Nucleus accumbens (tissue), 56 donors: Measurements from ENCODE around the gene CCDC17.

Experiments
- DNase-seq, 56 donors: peaks; one replicate each; lab custom pipeline; 2025; lab: John Stamatoyannopoulos, UW

The CCDC17 gene

DNA sequence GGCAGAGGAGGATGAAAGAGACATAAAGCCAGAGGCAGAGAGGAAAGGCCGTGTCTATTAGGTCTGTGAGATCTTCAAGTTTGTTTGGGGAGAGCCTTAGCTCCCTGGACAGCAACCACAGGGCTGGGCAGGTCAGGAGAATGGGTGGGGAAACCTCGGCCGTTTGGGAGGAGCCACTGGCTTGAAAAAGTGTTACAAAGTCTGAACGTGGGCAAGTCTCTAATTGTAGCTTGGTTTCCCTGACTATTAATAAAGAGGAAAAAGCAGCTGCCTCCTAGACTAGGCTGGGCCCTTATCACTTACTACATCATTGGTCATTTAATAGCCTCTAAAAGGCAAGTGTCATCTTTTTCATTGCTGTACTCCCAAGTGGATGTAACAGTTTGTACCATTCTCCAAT is at the start of gene CCDC17:
CCDC17 (minus strand) TSS at position 83 of the 400 bp plus-strand sequence. CDS start 145 bp downstream, outside the sequence.
- DNase-seq, result no peak

GRCh38 chr1:45669859-45670655 is 46.2 kb upstream of the CCDC17 start:
- no peak for DNase-seq

DNA sequence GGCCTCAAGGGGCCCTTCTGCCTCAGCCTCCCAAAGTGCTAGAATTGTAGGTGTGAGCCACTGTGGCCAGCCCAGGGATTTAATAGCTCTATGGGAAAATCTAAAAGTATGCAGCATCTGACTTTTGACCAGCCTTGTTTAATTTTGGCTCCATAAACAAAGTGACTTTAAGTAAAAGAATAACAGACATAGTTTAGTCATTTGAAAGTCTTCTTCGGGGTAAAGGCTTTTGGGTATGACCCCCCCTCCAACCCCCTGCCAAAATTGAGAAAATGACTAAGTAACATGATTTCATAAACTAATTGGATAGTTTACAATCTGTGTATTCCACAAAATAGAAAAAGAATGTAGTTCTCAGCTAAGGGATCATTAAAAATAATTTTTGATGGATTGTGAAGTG is 45.5 kb upstream of the CCDC17 start:
- no peak for DNase-seq

DNA sequence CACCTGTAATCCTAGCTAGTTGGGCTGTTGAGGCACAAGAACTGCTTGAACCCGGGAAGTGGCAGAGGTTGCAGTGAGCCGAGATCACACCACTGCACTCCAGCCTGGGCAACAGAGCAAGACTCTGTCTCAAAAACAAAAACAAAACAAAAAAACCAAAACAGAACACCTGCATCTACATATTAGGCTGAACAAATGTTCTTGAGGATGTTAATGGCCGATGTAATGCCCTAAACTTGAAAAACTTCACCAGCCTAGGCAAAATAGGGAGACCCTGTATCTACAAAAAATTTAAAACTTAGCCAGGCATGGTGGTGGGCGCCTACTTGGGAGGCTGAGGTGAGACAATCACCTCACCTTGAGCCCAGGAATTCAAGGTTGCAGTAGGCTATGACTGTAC is 44.7 kb upstream of the CCDC17 start:
- DNase-seq, result no peak

DNA sequence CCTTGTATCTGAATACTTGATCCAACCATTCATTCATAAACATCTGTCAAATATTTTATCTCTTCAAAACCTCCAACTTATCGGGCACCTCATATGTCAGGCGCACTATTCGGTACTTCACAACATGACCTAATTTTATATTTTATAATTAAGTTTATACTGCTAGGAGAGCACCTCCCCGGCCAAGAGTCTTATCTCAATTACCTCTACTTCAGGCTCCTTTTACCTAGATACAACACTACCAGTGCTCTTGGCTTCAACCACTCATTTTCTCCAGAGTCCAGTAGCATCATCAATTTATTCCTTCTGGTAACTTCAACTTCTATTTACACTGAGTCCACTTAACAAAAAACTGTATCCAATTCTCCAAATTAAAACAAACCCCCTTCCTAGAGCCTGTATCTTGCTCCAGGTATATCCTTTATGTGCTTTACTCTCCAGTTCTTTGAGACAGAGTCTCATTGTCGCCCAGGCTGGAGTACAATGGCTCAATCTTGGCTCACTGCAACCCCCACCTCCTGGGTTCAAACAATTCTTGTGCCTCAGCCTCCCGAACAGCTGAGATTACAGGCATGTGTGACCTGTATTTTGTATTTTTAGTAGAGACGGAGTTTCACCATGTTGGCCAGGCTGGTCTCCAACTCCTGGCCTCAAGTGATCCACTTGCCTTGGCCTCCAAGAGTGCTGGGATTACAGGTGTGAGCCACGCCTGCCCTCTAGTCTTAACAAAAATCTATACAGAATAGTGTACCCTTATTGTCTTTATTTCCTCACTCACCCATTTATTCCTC is 43.7 kb upstream of the CCDC17 start:
- DNase-seq, result no peak

DNA sequence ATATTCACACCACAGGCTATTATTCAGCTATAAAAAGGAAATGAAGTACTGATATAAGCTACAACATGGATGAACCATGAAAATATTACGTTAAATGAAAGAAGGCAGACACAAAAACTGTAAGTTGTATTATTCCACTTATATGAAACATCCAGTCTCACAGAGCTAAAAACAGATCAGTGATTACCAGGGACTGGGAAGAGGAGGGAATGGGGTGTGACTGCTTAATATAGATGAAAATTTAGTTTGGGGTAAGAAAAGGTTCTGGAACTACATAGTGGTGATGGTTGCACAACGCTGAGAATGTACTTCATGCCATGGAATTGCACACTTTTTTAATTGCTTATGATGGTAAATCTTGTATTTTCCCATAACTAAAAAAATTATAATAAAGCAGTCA is 43.0 kb upstream of the CCDC17 start:
- no peak for DNase-seq

DNA sequence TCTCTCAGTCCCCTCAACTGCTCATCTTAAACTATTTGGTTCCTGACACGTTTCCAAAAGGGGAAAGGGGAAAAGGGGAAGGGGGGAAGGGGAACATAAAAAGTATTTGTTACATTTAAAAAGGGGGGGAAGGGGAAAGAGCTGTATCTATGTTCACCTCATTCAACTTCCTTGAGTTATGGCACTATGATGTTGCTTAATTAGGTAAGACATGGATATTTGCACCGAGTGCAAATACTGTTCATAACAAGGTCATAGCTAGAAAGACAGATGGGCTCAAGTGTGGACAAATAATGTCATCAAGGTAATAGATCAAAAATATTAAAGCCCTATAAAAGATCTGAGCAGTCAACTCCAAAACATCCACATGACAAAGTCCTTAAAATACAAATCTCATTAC is 36.5 kb upstream of the CCDC17 start:
- no peak for DNase-seq

DNA sequence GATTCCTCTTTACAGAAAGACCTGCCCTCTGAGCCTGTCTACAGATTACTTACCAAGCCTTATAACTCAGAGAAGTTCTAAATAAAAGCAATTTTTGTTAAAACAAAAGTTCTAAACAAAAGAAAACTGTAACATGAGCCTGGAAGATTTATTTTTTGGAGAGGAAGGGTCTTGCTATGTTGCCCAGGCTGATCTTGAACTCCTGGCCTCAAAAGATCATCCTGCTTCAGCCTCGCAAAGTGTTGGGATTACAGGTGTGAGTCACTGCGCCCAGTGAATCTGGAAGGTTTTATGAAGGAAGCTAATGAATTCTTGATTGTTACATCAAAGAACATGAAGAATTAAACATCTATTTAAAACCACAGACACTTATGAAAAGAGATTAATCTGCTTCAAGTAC is 35.4 kb upstream of the CCDC17 start:
- DNase-seq, result no peak

DNA sequence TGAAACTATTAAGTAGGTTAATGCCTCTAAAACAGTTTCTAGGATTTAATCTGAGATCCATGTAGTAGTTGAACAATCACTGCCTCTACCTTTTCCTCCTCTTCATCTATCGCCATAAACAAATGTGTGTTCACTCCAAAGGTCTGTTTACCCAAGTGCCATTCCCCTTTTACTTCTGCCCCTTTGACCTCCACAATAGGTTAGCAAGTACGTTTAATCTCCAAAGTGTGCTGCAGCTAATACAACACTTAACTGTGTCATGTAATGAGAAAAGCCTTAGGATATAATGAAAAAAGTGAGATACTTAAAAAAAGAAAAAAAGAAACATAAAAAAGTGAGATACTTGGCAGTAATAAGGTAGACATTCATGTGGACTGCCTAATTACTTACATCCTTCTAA is 34.3 kb upstream of the CCDC17 start:
- no peak for DNase-seq

DNA sequence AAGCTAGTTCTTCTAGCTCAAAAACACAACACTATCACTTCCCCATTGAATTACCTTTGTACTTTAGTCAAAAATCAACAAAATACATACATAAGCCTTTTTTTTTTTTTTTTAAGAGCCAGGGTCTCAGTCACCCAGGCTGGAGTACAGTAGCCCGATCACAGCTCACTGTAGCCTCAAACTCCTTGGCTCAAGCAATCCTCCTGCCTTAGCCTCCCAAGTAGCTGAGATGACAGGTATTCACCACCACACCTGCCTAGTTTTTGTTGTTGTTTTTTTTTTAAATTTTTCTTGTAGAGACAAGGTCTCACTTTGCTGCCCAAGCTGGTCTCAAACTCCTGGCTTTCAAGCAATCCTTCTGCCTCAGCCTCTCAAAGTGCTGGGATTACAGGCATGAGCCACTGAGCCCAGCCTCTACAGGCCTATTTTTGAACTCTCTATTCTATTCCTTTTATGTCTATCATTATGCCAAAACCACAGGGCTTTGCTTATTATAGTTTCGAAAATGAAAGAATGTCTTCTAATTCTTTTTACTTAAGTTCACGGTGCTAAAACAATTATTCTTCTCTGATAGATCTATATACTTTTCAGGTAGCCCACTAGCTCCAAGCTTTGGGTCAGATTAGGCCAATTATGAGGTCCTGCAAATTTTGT is 32.8 kb upstream of the CCDC17 start:
- DNase-seq, result no peak

GRCh38 chr1:45654540-45655280 is 30.9 kb upstream of the CCDC17 start:
- DNase-seq, result no peak

GRCh38 chr1:45647248-45648021 is 23.6 kb upstream of the CCDC17 start:
- DNase-seq, result no peak

DNA sequence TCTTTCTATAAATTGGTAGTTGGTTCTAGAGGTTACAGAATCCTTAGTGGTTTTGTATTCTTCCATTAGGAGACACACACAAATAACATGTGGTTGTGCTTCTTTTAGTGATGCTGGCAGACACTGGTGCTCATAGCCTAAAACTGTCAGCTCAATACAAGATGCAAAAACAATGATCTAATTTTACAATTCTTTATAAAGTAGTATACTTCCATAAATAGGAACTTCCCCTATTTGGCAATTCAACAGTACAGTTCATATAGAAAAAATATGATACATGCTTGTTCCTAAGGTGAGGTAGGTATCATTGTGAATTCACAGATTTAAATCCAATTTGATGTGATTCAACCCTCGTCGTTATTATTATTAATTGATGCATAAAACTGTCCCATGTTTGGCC is 20.8 kb upstream of the CCDC17 start:
- no peak for DNase-seq

DNA sequence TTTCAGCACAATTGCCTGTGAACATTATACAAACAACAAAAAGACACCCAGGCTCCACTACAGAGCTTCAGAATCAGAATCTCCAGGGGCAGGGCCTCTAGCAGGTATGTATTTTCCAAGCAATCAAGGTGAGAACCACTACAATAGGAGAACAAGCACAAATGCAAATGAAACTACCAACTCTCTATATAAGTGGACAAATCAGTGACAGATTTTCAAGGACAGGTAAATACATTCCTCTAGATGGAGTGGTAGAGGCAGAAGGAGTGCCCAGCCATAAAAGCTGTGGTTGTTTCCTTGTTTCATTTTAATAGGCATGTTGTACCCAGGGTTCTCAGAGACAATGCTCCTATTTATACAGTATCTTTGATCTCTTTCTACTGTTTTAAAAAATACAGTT is 20.1 kb upstream of the CCDC17 start:
- no peak for DNase-seq

DNA sequence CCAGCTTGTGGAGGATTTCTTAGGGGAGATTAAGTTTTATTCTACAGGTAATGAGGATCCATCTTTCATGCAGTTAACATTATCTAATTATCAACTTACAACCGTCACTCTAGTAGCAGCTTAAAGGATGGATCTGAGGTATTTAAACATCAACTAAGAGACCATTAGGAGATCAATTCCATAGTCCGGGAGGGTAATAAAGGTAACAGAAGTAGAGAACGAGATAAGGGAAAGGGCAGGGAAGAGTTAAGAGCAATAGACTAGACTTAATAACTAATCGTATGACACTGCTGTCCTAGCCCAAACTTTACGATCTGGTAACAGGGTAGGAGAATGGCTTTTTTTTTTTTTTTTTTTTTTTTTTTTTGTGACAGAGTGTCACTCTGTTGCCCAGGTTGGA is 19.5 kb upstream of the CCDC17 start:
- DNase-seq, result no peak

DNA sequence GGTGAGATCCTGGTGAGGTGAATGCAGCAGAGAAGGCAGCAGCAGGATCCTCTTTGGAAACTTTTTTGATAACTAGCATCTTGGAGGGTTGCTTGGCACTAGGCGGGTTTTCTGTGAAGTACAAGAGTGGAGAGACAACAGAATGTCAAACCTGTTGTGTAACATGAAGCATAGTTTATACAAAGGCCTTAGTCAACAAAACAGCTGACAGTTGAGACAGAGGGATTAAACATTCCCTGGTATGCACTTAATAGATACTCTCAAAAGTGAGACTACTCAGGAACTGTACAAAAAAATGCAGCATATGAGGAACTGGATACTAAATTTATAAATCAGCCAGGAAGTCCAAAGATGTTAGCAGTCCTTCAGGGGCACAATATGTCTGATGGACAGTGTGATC is 16.4 kb upstream of the CCDC17 start:
- no peak for DNase-seq

GRCh38 chr1:45635211-45635610 is 11.4 kb upstream of the CCDC17 start:
- DNase-seq, result no peak

DNA sequence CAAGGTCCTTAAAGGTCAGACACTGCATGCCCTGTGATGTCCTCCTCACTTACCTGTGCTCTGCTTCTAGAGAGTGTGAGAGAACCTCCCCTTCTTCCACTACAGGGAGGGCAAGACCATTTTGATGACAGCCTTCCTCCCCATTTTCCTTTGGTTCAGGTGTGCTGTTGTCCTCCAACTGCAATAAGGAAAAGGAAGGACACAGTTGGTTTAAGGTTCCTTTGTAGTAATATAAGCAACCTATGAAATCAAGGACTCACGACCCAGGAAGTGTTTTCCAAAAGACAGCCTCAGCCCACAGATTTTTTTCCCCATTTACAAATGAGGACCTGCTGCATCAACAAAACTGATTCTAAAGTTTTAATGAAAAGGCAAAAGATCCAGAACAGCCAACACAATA is 6.6 kb upstream of the CCDC17 start:
- no peak for DNase-seq

GRCh38 chr1:45629035-45629434 is 5.2 kb upstream of the CCDC17 start:
- no peak for DNase-seq
